ENCODE measurements around the gene DOCK9.

DOCK9 gene

DNA sequence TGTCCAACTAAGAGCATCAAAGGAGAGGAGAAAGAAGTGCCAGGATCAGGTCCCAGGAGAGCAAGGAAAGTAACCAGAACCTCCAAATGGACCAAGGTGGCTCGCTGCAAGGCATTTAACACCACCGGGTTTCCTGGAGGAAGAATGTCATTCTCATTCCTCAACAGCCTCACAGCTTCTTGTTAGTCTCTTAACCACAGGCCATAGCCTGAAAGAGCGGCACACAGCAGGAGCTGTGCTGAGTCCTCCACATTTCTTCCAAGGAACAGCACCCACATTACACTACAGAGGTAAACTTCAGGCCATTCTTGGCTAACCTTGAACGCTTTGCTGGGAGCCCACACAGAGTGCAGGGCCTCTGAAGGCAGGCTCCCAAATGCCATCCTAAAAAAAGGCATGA, 23.6 kb downstream of the DOCK9 start:
- Histone ChIP-seq H3K4me1 (ENCODE audit: insufficient read depth, low read length) (peaks cover 6% of the 10 kb centered on the region; the same call in 1 of the 2 replicates), H3K4me3 (ENCODE audit: low read length) (no peak overlapping the region), H3K36me3 (ENCODE audit: insufficient read depth, low read depth, low read length) (no peaks in the 10 kb centered on the region), H3K27ac (ENCODE audit: low read length) (no peak overlapping the region), H3K27me3 (ENCODE audit: insufficient read depth, low read length) (no peaks in the 10 kb centered on the region), H3K9ac (ENCODE audit: low read depth, low read length) (no peak overlapping the region), H3K9me3 (ENCODE audit: insufficient read depth, low read depth, low read length) (no peaks in the 10 kb centered on the region)

DNA sequence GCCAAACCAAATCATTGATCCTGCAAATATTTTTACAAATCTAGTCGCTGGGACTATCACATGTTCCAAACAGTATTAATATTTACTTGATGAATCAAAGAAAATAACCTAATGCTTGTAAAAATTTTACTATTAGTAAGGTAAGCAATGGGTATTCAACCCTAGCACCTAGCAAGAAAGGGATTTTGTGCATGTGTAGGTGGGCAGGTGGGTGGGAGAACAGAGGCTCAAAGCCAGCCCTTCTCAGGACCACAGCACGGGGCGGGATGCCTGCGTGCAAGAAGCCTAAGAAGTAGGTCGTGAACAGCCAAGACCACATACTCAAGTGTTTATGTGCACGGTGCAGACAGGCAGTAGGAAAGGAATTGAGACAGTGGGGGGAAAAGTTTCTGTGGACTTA, 26.6 kb downstream of the DOCK9 start:
- no peak overlapping the region for H3K4me3 ChIP-seq (ENCODE audit: low read length)
- peaks cover 6% of the 10 kb centered on the region; the same call in 1 of the 2 replicates for H3K4me1 ChIP-seq (ENCODE audit: insufficient read depth, low read length)
- no peaks in the 10 kb centered on the region for H3K36me3 ChIP-seq (ENCODE audit: insufficient read depth, low read depth, low read length)
- no peak overlapping the region for H3K27ac ChIP-seq (ENCODE audit: low read length)
- H3K9me3 ChIP-seq (ENCODE audit: insufficient read depth, low read depth, low read length), result no peaks in the 10 kb centered on the region
- H3K27me3 ChIP-seq (ENCODE audit: insufficient read depth, low read length), result no peaks in the 10 kb centered on the region
- no peak overlapping the region for H3K9ac ChIP-seq (ENCODE audit: low read depth, low read length)

DNA sequence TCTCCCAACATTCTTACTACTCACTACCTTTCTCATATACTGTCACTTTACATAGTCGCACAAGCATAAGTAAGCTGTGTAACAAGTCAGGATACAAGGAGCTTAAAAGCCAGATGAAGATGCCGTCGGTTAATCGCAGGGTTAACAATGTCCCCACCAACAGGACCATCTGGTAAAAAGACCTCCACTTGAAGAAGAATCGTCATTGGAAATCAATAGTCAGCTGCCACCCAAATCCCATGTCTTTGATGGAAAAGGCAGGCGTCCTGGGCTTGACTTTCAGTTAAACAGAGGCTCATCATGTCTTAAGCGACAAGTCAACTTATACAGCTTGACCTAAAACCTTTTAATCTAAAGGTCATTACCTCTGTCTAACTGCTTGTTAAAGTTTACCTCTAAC, 27.2 kb downstream of the DOCK9 start:
- Histone ChIP-seq H3K9ac (ENCODE audit: low read depth, low read length) (no peak overlapping the region), H3K4me1 (ENCODE audit: insufficient read depth, low read length) (peaks cover 6% of the 10 kb centered on the region; the same call in 1 of the 2 replicates), H3K36me3 (ENCODE audit: insufficient read depth, low read depth, low read length) (no peaks in the 10 kb centered on the region), H3K27ac (ENCODE audit: low read length) (no peak overlapping the region), H3K27me3 (ENCODE audit: insufficient read depth, low read length) (no peaks in the 10 kb centered on the region), H3K4me3 (ENCODE audit: low read length) (no peak overlapping the region), H3K9me3 (ENCODE audit: insufficient read depth, low read depth, low read length) (no peaks in the 10 kb centered on the region)

GRCh38 chr13:98947925-98948324, 29.9 kb downstream of the DOCK9 start:
- Histone ChIP-seq H3K9ac (ENCODE audit: low read depth, low read length) (no peak overlapping the region), H3K36me3 (ENCODE audit: insufficient read depth, low read depth, low read length) (no peaks in the 10 kb centered on the region), H3K27me3 (ENCODE audit: insufficient read depth, low read length) (no peaks in the 10 kb centered on the region), H3K4me3 (ENCODE audit: low read length) (no peak overlapping the region), H3K27ac (ENCODE audit: low read length) (no peak overlapping the region), H3K9me3 (ENCODE audit: insufficient read depth, low read depth, low read length) (no peaks in the 10 kb centered on the region), H3K4me1 (ENCODE audit: insufficient read depth, low read length) (no peaks in the 10 kb centered on the region)

- no peaks in the 10 kb centered on the region for H3K27me3 ChIP-seq (ENCODE audit: insufficient read depth, low read length)
- H3K9me3 ChIP-seq (ENCODE audit: insufficient read depth, low read depth, low read length), result no peaks in the 10 kb centered on the region
- H3K4me1 ChIP-seq (ENCODE audit: insufficient read depth, low read length), result no peaks in the 10 kb centered on the region
- no peak overlapping the region for H3K4me3 ChIP-seq (ENCODE audit: low read length)
- no peak overlapping the region for H3K27ac ChIP-seq (ENCODE audit: low read length)
- H3K36me3 ChIP-seq (ENCODE audit: insufficient read depth, low read depth, low read length), result no peaks in the 10 kb centered on the region
- no peak overlapping the region for H3K9ac ChIP-seq (ENCODE audit: low read depth, low read length)
These were observed 31.8 kb downstream of the DOCK9 start for GRCh38 chr13:98945863-98946605.

DNA sequence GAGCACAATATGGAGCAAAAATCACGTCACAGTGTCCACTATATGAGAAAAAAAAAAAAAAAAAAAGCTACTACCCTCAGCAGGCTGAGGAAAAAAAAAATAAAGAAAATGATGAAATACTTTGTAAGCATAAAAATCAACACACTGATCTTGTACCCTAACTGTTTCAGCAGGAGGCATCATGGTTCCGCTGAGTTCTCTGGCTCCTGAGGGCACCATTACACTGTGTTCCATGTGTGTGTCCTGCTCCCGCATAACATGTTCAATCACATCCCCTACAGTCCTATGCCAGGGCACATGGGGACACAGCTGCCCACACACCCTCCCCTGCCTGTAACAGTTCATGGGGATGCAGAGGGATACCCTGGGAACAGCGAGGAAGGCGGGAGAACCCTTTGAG, 33.5 kb downstream of the DOCK9 start:
- Histone ChIP-seq H3K27ac (ENCODE audit: low read length) (no peak overlapping the region), H3K4me1 (ENCODE audit: insufficient read depth, low read length) (no peaks in the 10 kb centered on the region), H3K9me3 (ENCODE audit: insufficient read depth, low read depth, low read length) (no peaks in the 10 kb centered on the region), H3K4me3 (ENCODE audit: low read length) (no peak overlapping the region), H3K9ac (ENCODE audit: low read depth, low read length) (no peak overlapping the region), H3K36me3 (ENCODE audit: insufficient read depth, low read depth, low read length) (no peaks in the 10 kb centered on the region), H3K27me3 (ENCODE audit: insufficient read depth, low read length) (no peaks in the 10 kb centered on the region)

GRCh38 chr13:98942997-98943396, 34.9 kb downstream of the DOCK9 start:
- H3K27me3 ChIP-seq (ENCODE audit: insufficient read depth, low read length), result no peaks in the 10 kb centered on the region
- no peaks in the 10 kb centered on the region for H3K9me3 ChIP-seq (ENCODE audit: insufficient read depth, low read depth, low read length)
- H3K36me3 ChIP-seq (ENCODE audit: insufficient read depth, low read depth, low read length), result no peaks in the 10 kb centered on the region
- peaks cover 11% of the 10 kb centered on the region for H3K4me1 ChIP-seq (ENCODE audit: insufficient read depth, low read length)
- no peak overlapping the region for H3K27ac ChIP-seq (ENCODE audit: low read length)
- no peak overlapping the region for H3K9ac ChIP-seq (ENCODE audit: low read depth, low read length)
- H3K4me3 ChIP-seq (ENCODE audit: low read length), result no peak overlapping the region

- no peaks in the 10 kb centered on the region for H3K9me3 ChIP-seq (ENCODE audit: insufficient read depth, low read depth, low read length)
- no peak overlapping the region for H3K4me3 ChIP-seq (ENCODE audit: low read length)
- no peak overlapping the region for H3K9ac ChIP-seq (ENCODE audit: low read depth, low read length)
- H3K4me1 ChIP-seq (ENCODE audit: insufficient read depth, low read length), result peaks cover 11% of the 10 kb centered on the region
- no peak overlapping the region for H3K27ac ChIP-seq (ENCODE audit: low read length)
- no peaks in the 10 kb centered on the region for H3K36me3 ChIP-seq (ENCODE audit: insufficient read depth, low read depth, low read length)
- H3K27me3 ChIP-seq (ENCODE audit: insufficient read depth, low read length), result no peaks in the 10 kb centered on the region
These were observed 35.4 kb downstream of the DOCK9 start for GRCh38 chr13:98942485-98942884.

DNA sequence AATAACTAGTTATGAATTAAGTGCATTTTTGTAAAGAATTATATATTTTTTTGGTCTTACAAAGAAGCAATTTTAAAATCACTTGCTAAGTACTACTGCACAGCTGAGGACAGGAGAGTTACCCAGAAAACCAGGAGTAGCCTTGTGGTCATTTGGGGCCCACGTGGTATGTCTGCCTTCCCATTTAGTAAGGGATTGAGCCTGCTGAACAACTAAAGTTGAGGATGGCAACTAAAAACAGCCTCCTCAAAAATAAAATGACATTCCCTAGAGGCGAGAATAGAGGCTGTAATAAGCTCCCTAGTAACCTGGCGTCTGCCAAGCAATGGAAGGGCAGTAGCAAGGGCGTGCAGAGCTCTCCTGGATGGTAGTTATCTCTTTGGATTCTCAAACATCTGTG, 36.3 kb downstream of the DOCK9 start:
- Histone ChIP-seq H3K27ac (ENCODE audit: low read length) (no peak overlapping the region), H3K4me3 (ENCODE audit: low read length) (no peak overlapping the region), H3K9me3 (ENCODE audit: insufficient read depth, low read depth, low read length) (no peaks in the 10 kb centered on the region), H3K36me3 (ENCODE audit: insufficient read depth, low read depth, low read length) (no peaks in the 10 kb centered on the region), H3K27me3 (ENCODE audit: insufficient read depth, low read length) (no peaks in the 10 kb centered on the region), H3K9ac (ENCODE audit: low read depth, low read length) (no peak overlapping the region), H3K4me1 (ENCODE audit: insufficient read depth, low read length) (peaks cover 19% of the 10 kb centered on the region)

DNA sequence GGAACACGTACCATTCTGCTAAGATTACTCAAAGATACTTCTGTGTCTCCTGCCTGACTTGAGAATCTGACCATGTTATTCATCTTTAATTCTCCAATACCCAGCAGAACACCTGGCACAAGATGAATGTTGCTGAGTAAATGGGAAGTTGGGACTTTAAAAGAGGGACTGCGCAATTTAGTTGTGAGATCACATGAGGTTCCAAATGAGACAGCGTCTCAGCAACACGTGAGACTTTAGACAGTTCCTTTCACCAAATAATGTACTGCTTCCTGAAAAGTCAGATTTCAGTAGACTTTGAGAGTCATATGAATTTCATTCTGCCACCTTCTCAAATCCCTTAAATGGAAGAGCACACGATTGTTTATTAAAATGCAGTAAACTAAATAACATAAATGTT, 36.7 kb downstream of the DOCK9 start:
- Histone ChIP-seq H3K27me3 (ENCODE audit: insufficient read depth, low read length) (no peaks in the 10 kb centered on the region), H3K9me3 (ENCODE audit: insufficient read depth, low read depth, low read length) (no peaks in the 10 kb centered on the region), H3K9ac (ENCODE audit: low read depth, low read length) (no peak overlapping the region), H3K4me3 (ENCODE audit: low read length) (no peak overlapping the region), H3K4me1 (ENCODE audit: insufficient read depth, low read length) (peaks cover 19% of the 10 kb centered on the region), H3K36me3 (ENCODE audit: insufficient read depth, low read depth, low read length) (no peaks in the 10 kb centered on the region), H3K27ac (ENCODE audit: low read length) (no peak overlapping the region)

- Histone ChIP-seq H3K4me1 (ENCODE audit: insufficient read depth, low read length) (peaks cover 19% of the 10 kb centered on the region), H3K9ac (ENCODE audit: low read depth, low read length) (no peak overlapping the region), H3K9me3 (ENCODE audit: insufficient read depth, low read depth, low read length) (no peaks in the 10 kb centered on the region), H3K36me3 (ENCODE audit: insufficient read depth, low read depth, low read length) (no peaks in the 10 kb centered on the region), H3K27ac (ENCODE audit: low read length) (no peak overlapping the region), H3K4me3 (ENCODE audit: low read length) (no peak overlapping the region), H3K27me3 (ENCODE audit: insufficient read depth, low read length) (no peaks in the 10 kb centered on the region)
These were observed 37.4 kb downstream of the DOCK9 start for GRCh38 chr13:98940325-98941001.

DNA sequence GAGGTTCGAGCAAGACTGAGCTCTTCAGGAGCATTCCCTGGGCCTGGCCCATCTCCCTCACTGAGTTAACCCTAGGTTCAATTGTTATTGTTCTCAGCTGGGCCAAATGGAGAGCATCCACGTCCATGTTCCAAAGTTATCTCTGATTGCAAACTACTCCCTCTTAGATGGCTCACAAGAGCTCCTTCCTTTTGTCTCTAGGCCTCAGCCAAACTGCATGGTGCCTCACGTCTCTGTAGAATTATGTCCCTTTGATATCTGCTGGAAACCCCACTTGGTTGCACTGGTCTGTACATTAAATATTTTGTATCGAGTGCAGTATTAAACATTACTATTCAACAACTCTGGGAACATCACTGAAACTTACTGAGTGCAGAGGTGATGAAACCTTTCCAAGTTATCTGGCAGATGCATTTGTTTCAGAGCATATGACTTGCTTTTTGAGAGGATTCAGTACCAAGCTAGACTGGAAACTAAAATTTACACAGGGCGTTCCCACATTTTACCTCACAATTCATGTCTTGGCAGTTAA, 38.1 kb downstream of the DOCK9 start:
- no peaks in the 10 kb centered on the region for H3K9me3 ChIP-seq (ENCODE audit: insufficient read depth, low read depth, low read length)
- no peaks in the 10 kb centered on the region for H3K36me3 ChIP-seq (ENCODE audit: insufficient read depth, low read depth, low read length)
- no peak overlapping the region for H3K9ac ChIP-seq (ENCODE audit: low read depth, low read length)
- H3K27ac ChIP-seq (ENCODE audit: low read length), result no peak overlapping the region
- no peaks in the 10 kb centered on the region for H3K27me3 ChIP-seq (ENCODE audit: insufficient read depth, low read length)
- H3K4me1 ChIP-seq (ENCODE audit: insufficient read depth, low read length), result peaks cover 19% of the 10 kb centered on the region
- H3K4me3 ChIP-seq (ENCODE audit: low read length), result no peak overlapping the region
